Measurements from ENCODE around the gene PLAU.

GRCh38 chr10:73862011-73862410 is 48.9 kb upstream of the PLAU start:
- TF ChIP-seq EP300 (IDR thresholded peaks at IDR 0.05), result no peak
- no peak for TF ChIP-seq CTCF (IDR thresholded peaks at IDR 0.05)

Measured in upper lobe of left lung (tissue), 4 donors.